ENCODE measurements around the gene PRR29.

Gene PRR29

GRCh38 chr17:64051153-64051552 is 53.0 kb downstream of the PRR29 start:
- no peak for DNase-seq

- no peak for DNase-seq
Measured at GRCh38 chr17:64053101-64053500, 55.0 kb downstream of the PRR29 start.
